Endothelial cell of umbilical vein (primary cell): ENCODE data around the gene TSPAN18. TPM values are rescaled to one million over a fixed set of nuclear protein-coding genes. Genes with fewer than 3 reads are reported as not detected.

ENCODE experiments used
- BruUV-seq: library from RNA; stranded (reverse); fragments of 400-500 nt; replicated peaks from 2 replicates; lab custom pipeline; 2021; lab: Mats Ljungman, UMichigan
- CTCF ChIA-PET: fragments of 300-600, 350-600 bp; sonication (Branson Sonifier 250); formaldehyde crosslinking; loops from one replicate; lab custom pipeline; 2021; ENCODE audit warnings: antibody characterized with exemption, inconsistent platforms; lab: Charles Lee
- POLR2A ChIA-PET: fragments of 300-600, 350-600 bp; sonication (Branson Sonifier 250); formaldehyde crosslinking; loops from one replicate; lab custom pipeline; 2021; ENCODE audit warnings: antibody characterized with exemption, inconsistent platforms; lab: Charles Lee
- DNase-seq: peaks from one replicate; pipeline ENCODE4 v3.0.0-alpha.2; 2011; ENCODE audit warnings: low read depth, low spot score
- FAIRE-seq: peaks from 2 replicates; lab custom pipeline; 2011; peaks lifted over from hg19 to GRCh38; lab: Jason Lieb, UNC
- H2AFZ ChIP-seq: 2 replicates; pipeline ENCODE4 v1.6.0; 2012; ENCODE audit warnings: low read depth, low read length, control low read depth, inconsistent platforms
- H3K27ac ChIP-seq: 2 replicates; pipeline ENCODE4 v1.5.1; 2011; ENCODE audit warnings: low read depth, mild to moderate bottlenecking, control low read depth, low read length, moderate library complexity; ENCODE audit not compliant: insufficient read depth
- H3K27me3 ChIP-seq, 2 experiments: 2 replicates each; pipeline versions ENCODE4 v1.6.0 to v1.6.1; 2011; ENCODE audit warnings: low read length in 2 of 2, mixed read lengths in 1 of 2; ENCODE audit not compliant: control insufficient read depth in 2 of 2, insufficient read depth in 2 of 2
- H3K36me3 ChIP-seq, 2 experiments: 2 replicates in 1 of 2; 3 replicates in 1 of 2; pipeline ENCODE4 v1.5.1; 2011; ENCODE audit warnings: low read length in 2 of 2, mild to moderate bottlenecking in 1 of 2, moderate library complexity in 1 of 2; ENCODE audit not compliant: control insufficient read depth in 2 of 2, insufficient read depth in 2 of 2; ENCODE audit errors: extremely low read depth in 1 of 2
- H3K4me1 ChIP-seq: 3 replicates; pipeline ENCODE4 v1.5.1; 2011; ENCODE audit warnings: mild to moderate bottlenecking, low read length; ENCODE audit not compliant: control insufficient read depth, insufficient read depth; ENCODE audit errors: extremely low read depth
- H3K4me2 ChIP-seq: 2 replicates; pipeline ENCODE4 v1.6.1; 2011; ENCODE audit warnings: low read length, control low read depth, mixed read lengths; ENCODE audit not compliant: insufficient read depth
- H3K4me3 ChIP-seq, 3 experiments: fragments of 200-600 bp in 1 of 3; sonication (generic), shearing (Covaris generic) in 1 of 3; replicated peaks in 1 of 3; 2 replicates each; pipeline ENCODE4 v1.5.1; 2011 to 2016; ENCODE audit warnings: control low read depth in 3 of 3, low read length in 3 of 3, mild to moderate bottlenecking in 2 of 3, inconsistent platforms in 1 of 3, low read depth in 1 of 3, moderate library complexity in 1 of 3; ENCODE audit not compliant: insufficient read depth in 1 of 3
- H3K79me2 ChIP-seq: 2 replicates; pipeline ENCODE4 v1.6.0; 2012; ENCODE audit warnings: low read length, inconsistent platforms; ENCODE audit not compliant: control insufficient read depth, insufficient read depth
- H3K9ac ChIP-seq: replicated peaks from 2 replicates; pipeline ENCODE3; 2011; ENCODE audit warnings: low read length, control low read depth; ENCODE audit not compliant: insufficient read depth; ENCODE audit errors: extremely low read depth
- H3K9me1 ChIP-seq: replicated peaks from 3 replicates; pipeline ENCODE4 v1.6.0; 2011; ENCODE audit warnings: mild to moderate bottlenecking, low read length; ENCODE audit not compliant: control insufficient read depth, insufficient read depth; ENCODE audit errors: extremely low read depth
- H3K9me3 ChIP-seq: replicated peaks from 2 replicates; pipeline ENCODE4 v1.5.1; 2012; ENCODE audit warnings: low read length, inconsistent platforms; ENCODE audit not compliant: control insufficient read depth, insufficient read depth
- H4K20me1 ChIP-seq: replicated peaks from 2 replicates; pipeline ENCODE3; 2011; ENCODE audit warnings: mild to moderate bottlenecking, low read length; ENCODE audit not compliant: control insufficient read depth, insufficient read depth; ENCODE audit errors: extremely low read depth
- CTCF ChIP-seq, 2 donors: IDR thresholded peaks; 1 replicate in 1 of 2; 2 replicates in 1 of 2; pipeline ENCODE4 v1.5.1; 2011; ENCODE audit warnings: low read length in 2 of 2, mild to moderate bottlenecking in 2 of 2, moderate library complexity in 2 of 2, control low read depth in 1 of 2, inconsistent platforms in 1 of 2, low read depth in 1 of 2; ENCODE audit not compliant: insufficient read depth in 1 of 2; ENCODE audit errors: extremely low read depth in 1 of 2
- EZH2 ChIP-seq: IDR thresholded peaks from 2 replicates; pipeline ENCODE4 v1.6.1; 2012; ENCODE audit warnings: borderline replicate concordance, low read depth, mild to moderate bottlenecking, moderate library complexity, low read length, inconsistent platforms; ENCODE audit not compliant: severe bottlenecking
- FOS ChIP-seq: IDR thresholded peaks from 2 replicates; pipeline ENCODE4 v1.6.1; 2011; ENCODE audit warnings: mild to moderate bottlenecking, low read length, moderate library complexity, borderline replicate concordance; ENCODE audit not compliant: insufficient read depth
- GATA2 ChIP-seq: IDR thresholded peaks from 2 replicates; pipeline ENCODE4 v1.7.0; 2011; ENCODE audit warnings: low read depth, mild to moderate bottlenecking, moderate library complexity, mixed read lengths, low read length; ENCODE audit not compliant: insufficient read length, insufficient read depth
- JUN ChIP-seq: IDR thresholded peaks from 2 replicates; pipeline ENCODE4 v1.6.1; 2011; ENCODE audit warnings: borderline replicate concordance, low read depth; ENCODE audit not compliant: insufficient read length, insufficient read depth
- MYC ChIP-seq: IDR thresholded peaks from one replicate; pipeline ENCODE4 v1.6.1; 2011; ENCODE audit warnings: mild to moderate bottlenecking, low read depth, low read length
- POLR2A ChIP-seq: IDR thresholded peaks from 2 replicates; pipeline ENCODE4 v1.6.1; 2012; ENCODE audit warnings: low read depth, mild to moderate bottlenecking, control low read depth, low read length
- POLR2AphosphoS5 ChIP-seq: IDR thresholded peaks from 2 replicates; pipeline ENCODE4 v1.6.1; 2012; ENCODE audit warnings: low read depth, mild to moderate bottlenecking, control low read depth, low read length, moderate library complexity; ENCODE audit not compliant: insufficient read depth
- dilution Hi-C: fragments of 300-500 bp; cut with MboI; formaldehyde crosslinking; loops from one replicate; pipeline ENCODE4 v1.15.0; 2019; ENCODE audit warnings: low sequenced_read_pairs; ENCODE audit not compliant: extremely low pct_ligation_motif_present
- intact Hi-C: fragments of 100-400 bp; cut with micrococcal nuclease; formaldehyde crosslinking; loops from one replicate; pipeline ENCODE4 v1.10.0; 2022
- polyA plus RNA-seq, 4 experiments: library from polyadenylated mRNA; depleted of rRNA in 3 of 4; stranded (reverse) in 3 of 4; unstranded in 1 of 4; fragments of >200 nt; gene quantifications; 2 replicates each; pipeline versions ENCODE4 v1.2.1 to v1.2.3, GENCODE V29; 2011 to 2012; ENCODE audit warnings: missing spikeins in 1 of 4
- total RNA-seq: library from RNA; stranded (reverse); gene quantifications from 2 replicates; pipeline ENCODE4 v1.2.3, GENCODE V29; 2021
- TF ChIP-seq, protein P1 (sequence below): IDR thresholded peaks from 2 replicates; pipeline ENCODE4 v1.6.1; 2011; ENCODE audit not compliant: insufficient read depth, insufficient read length

TSPAN18 gene
- total and polyA plus RNA-seq, 2 donors (not counting 3 experiments of a cell fraction or from before 2014, with no cell fraction given): 32.2 to 118 TPM

- no TSS peak for BruUV-seq
- no peaks in the 10 kb centered on the region for H3K79me2 ChIP-seq
- ChIA-PET CTCF (interaction anchor here (1.0 to 3.1 kb wide), 2 partner anchors 20 to 290 kb away, joined by 4 to 14 read pairs; no protein-coding TSS in a partner anchor), POLR2A (no interaction called here)
- no peak for DNase-seq
- no peak overlapping the region for H3K4me3 ChIP-seq
- H3K27me3 ChIP-seq: no peaks in the 10 kb centered on the region
- no peak overlapping the region for H3K4me2 ChIP-seq
- no peak for FAIRE-seq
- H3K9ac ChIP-seq: no peak overlapping the region
- H3K9me3 ChIP-seq: no peaks in the 10 kb centered on the region
- H3K36me3 ChIP-seq: no peaks in the 10 kb centered on the region
- H2AFZ ChIP-seq: no peak overlapping the region
- H3K27ac ChIP-seq: no peak overlapping the region
- intact Hi-C loops: no loop called here
- dilution Hi-C loops: no loop called here
- no peaks in the 10 kb centered on the region for H4K20me1 ChIP-seq
- no peaks in the 10 kb centered on the region for H3K4me1 ChIP-seq
- TF ChIP-seq POLR2A: no peak
- TF ChIP-seq JUN: no peak
- no peak for TF ChIP-seq POLR2AphosphoS5
- no peaks in the 10 kb centered on the region for H3K9me1 ChIP-seq
Measured at GRCh38 chr11:44906649-44907048, 179.9 kb downstream of the TSPAN18 start.

DNA sequence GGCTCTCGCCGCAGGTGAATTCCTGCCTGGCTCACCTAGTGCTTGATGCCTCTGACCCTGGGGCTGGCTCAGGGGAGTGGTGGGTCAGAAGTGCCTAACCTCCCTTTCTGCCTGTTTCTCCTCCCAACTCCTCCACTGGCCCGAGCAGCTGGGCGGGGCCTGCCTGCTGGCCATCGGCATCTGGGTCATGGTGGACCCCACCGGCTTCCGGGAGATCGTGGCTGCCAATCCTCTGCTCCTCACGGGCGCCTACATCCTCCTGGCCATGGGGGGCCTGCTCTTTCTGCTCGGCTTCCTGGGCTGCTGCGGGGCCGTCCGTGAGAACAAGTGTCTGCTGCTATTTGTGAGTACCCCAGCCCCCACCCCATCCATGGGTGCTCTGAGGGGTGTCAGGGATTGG lies 182.8 kb downstream of the TSPAN18 start:
- H4K20me1 ChIP-seq: no peaks in the 10 kb centered on the region
- H2AFZ ChIP-seq: no peak overlapping the region
- no peak overlapping the region for H3K9ac ChIP-seq
- no peak overlapping the region for H3K27ac ChIP-seq
- no peak for FAIRE-seq
- H3K9me3 ChIP-seq: no peaks in the 10 kb centered on the region
- no peaks in the 10 kb centered on the region for H3K79me2 ChIP-seq
- H3K4me2 ChIP-seq: no peak overlapping the region
- no peak overlapping the region for H3K4me3 ChIP-seq
- DNase-seq: no peak
- ChIA-PET CTCF (interaction anchor here (1.0 to 2.7 kb wide), 3 partner anchors 19 to 288 kb away, joined by 3 to 187 read pairs (median 5); no protein-coding TSS in a partner anchor), POLR2A (no interaction called here)
- dilution Hi-C loops: no loop called here
- TF ChIP-seq EZH2 (no peak), JUN (no peak), MYC (no peak), POLR2AphosphoS5 (no peak), FOS (no peak), CTCF (IDR thresholded peaks at IDR 0.05; ENCODE audit: extremely low read depth in 1 of 2, insufficient read depth in 1 of 2, low read depth in 1 of 2, low read length in 2 of 2) (no peak), GATA2 (no peak), POLR2A (no peak)
- TF ChIP-seq, protein P1, sequence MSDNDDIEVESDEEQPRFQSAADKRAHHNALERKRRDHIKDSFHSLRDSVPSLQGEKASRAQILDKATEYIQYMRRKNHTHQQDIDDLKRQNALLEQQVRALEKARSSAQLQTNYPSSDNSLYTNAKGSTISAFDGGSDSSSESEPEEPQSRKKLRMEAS: no peak
- intact Hi-C loops: no loop called here
- H3K9me1 ChIP-seq: no peaks in the 10 kb centered on the region
- no peaks in the 10 kb centered on the region for H3K27me3 ChIP-seq
- no TSS peak for BruUV-seq
- peaks cover 2% of the 10 kb centered on the region for H3K4me1 ChIP-seq
- H3K36me3 ChIP-seq: peaks cover 0 to 1% of the 10 kb centered on the region in 2 experiments
